8988T (cell line): ENCODE data around the gene GLIS2.

Experiments used
- DNase-seq: peaks from one replicate; pipeline ENCODE4 v3.0.0; 2011

The GLIS2 gene

DNA sequence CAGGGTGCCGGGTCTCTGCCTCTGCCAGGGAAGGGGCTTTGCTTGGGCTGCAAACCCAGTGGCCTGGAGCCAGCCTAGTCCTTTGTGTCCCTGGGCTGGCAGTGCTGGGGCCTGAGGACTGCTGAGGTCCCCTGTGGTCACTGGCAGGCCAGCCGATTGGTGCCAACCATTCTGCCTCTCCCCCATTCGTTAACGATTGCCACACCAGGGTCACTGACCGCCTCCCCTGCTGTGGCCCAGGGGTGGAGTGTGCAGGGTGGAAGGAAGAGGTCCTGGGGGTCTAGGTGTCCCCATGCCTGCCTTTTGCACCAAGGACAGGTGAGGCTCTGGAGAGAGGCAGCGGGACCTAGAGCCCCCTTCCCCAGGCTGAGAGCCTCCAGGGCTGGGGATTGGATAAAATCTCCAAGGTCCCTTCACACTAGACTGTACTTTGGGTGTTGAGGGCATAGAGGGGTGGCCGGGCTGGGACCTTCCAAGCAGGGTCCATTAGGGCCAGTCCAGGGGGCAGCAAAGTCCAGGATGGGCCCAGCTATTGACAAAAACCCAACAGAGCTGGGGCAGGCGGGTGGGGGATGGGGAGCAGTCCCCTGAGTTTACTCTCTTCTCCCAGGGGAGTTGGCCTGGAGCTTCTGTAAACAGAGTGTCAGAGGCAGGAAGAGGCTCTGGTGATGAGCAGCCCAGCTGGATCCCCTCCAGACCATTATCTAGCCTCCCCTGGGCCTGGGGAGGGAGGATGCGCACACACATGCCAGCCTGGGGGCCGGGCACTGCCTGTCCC, 56.9 kb downstream of the GLIS2 start:
- DNase-seq: no peak

DNA sequence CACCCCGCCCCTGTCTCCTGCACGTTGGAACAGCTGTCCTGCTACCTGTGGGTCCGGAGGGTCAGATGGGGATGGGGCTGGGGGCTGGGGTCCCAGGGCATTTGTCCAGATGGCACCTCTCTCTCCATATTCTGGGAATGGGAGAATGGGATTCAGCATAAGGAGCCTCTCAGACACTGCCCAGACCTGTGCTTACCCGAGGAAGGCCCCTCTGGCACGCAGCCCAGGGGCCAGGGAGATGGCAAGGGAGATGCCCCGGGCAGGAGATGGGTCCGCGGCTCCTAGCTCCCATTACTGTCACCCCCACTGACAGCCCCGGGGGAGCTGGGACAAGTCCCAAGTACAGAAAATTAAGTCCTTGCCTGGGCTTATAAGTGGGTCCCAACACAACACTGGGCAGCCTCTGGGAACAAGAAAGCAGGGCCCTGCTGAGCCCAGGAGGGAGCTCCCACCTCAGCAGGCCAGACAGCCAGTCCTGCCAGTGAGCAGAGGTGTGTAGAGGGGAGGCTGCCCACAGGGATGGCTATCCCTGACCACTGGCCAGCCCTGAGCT, 57.6 kb downstream of the GLIS2 start:
- no peak for DNase-seq

DNA sequence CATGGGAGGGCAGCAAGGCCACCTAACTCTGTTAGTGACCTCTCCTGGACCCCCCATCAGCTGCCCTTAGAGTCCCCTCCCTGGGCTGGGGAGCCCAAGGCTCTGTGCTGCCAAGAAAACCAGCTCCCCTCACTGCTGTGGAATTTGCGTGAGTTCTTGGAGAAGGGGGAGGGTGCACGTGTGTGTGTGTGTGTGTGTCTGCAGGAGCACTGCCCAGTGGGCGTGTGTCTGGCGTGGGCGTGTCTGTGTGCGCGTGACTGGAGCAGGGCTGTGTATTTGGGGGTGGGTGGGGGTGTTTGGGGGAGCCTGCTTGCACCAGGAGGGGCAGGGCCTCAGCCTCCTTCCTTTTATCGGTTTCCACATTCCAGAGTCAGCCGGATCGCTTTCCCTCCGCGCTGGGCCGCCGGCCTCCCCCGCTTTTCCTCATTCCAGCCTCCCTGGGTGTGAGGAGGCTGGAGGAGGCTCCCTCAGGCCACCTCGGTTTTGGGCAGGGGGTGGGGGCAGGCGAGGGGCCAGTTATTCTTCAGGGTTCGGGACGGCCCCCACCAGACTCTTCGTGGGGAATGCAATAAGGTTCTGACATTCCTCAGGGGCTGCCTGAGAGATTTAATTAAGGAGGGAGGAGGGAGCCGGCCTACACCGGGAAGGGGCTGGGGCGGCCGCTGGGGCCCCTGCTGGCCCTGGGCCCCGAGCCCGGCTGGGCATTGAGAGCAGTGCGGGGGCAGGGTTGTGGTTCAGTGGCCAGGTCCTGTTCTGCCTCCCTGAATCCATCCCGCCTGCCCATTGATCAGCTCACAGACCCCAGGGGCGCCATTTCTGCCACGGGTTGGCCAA, 58.3 kb downstream of the GLIS2 start:
- DNase-seq: no peak

DNA sequence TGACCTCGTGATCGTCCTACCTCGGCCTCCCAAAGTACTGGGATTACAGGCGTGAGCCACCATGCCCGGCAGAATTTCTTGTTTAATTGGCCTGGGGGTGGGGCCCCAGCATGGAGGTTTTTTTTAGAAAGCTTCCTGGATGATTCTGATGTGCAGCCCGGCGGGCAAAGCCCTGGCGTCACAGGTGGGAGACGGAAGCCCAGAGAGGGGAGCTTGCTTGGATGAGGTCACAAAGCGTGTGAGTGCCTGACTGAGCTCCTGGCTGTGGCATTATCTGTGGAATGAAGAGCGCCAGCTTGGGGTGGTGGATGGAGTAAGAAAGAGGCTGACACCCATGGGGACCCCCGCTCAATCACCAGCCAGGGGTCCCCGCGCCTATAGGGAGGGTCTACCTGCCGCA, 59.9 kb downstream of the GLIS2 start:
- DNase-seq: no peak

DNA sequence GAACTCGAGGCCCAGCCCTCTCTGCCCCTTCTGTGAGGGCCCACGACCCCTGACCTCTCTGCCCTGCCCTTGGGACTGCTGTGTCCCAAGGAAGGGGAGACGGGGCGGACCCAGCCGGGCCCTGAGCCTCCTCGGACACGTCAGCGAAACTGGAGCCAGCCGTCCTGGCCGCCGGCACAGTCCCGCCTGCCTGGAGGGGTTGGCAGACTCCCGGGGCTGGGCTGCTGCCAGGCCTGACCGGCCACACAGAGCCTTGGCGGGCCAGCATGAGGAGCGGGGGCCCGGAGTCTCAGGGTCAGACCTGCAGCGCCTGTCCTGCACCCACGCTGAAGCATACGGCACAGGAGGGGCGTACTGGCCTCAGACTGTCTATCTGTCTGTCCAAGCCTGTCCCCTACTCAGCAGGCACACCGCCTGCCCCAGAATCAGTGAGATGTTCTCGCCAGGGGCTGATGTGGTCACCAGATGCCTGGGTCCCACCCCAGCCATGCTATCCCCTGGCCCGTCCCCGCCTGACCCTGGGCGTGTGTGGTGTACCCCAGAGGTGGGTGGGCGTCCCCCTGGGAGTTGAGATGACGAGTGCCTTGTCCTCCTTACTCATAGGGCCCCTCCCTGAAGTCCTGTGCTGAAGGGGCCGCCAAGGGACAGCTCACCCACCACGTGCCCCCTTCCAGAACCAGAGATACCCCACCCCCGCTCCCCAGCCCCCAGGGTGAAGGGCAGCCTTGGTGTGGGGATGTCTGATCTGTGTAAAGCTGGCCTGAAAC, 60.4 kb downstream of the GLIS2 start:
- no peak for DNase-seq

DNA sequence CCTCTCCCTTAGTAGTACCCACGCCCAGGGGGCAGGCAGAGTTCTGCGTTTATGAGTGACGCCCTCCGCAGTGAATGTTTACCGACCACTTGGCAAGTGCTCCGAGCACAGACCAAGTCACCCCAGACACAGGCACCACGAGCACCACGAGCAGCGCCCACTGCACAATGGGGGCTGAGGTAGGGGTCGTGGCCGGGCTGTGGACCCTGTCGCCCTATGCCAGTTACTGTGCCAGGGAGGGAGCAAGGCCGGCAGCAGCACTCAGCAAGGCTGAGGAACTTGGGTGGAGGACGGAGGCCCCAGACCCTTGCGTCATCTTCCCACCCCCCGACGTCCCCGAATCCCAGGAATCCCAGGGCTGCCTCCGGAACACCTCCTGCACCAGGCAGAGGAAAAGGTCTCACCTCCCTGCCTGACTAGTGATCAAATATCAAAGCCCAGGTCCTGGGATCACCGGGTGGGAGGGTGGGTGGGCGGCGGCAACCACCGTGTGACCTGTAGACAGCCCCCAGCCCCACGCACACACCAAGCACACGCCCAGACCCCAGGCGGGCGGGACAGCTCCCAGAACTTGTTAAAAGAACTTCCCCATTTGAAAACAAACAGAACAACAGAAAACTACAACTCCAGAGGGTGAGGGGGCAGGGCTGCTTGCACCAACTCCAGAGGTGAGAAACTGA, 61.2 kb downstream of the GLIS2 start:
- no peak for DNase-seq

DNA sequence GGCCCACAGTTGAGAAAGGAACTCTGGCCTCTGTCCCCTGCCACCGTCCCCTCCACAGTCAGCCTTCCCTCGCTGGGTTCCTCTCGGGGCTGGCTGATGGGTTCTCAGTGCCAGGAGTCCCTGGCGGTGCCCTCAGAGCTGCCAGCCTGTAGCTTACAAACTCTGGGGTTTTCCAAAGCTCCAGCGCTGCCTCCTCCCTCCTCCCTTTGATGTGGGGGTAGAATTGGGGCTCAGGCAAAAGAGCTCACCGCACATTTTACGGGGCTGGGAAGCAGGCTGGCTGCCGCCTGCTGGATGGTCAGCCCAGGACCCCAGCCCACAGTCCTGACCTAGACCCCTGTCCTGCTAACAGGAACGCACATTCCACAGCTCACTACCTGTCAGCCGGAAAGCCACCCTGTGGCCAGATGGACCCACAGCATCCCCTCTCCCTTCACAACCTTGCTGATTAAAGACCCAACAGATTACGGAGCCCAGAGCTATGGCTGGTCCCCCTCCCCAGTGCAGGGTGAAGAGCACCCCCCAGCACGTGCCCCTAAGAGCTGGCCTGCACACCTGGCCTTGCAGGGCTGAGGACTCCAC, 61.8 kb downstream of the GLIS2 start:
- no peak for DNase-seq

DNA sequence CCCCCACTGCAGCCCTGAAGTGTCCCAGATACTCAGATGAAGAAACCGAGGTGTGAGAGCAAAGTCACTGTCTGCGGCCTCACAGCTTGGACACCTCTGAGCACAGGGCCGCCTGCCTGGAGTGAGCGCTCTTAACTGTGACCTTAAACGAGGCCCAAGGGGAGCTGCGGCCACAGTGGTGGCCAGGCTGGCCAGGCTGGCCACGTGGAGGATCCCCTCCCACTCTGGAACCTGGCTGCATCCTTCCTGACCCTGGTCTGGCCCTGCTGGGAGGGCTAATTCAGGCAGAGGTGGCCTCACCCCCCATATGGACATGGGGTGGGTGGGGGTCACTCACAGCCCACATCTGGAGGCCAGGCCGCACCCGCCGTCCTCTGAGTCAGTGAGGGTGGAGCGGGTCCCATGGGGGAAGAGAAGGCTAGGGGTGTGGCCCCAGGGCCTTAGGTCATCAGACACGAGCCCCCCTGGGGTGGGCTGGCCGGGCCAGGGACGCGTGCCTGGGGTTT, 62.3 kb downstream of the GLIS2 start:
- DNase-seq: no peak

DNA sequence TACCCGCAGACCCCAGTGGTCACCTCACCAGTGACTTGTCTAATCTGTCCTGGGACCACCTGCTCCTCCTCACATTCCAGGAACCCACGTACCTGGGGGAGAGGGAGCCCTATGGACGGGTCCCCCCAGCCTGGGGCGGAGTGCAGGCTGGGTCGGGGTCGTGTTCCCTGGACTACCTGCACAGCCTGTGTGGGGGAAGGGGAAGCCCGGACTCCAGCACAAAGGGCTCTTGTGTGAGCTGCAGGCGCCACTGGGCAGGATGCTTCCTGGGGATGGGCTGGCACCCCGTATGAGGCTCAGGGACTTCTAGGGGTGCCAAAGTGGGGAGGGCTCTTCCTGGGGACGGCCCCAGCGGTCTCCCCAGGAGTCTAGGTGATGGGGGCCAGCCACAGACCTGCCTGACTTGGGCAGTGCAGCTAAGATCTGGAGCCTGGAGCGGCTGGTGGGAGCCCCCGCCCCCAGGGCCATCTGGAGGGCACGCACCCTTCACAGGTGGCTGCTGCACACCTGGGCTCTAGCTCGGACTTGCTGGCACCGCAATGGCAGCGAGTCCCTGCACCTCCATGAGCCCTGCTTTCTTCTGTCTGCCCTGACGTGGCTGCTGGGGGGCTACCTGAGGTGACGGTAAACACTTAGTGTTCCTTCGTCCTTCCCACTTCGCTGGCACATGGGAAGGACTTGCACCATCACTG, 63.3 kb downstream of the GLIS2 start:
- DNase-seq: no peak

DNA sequence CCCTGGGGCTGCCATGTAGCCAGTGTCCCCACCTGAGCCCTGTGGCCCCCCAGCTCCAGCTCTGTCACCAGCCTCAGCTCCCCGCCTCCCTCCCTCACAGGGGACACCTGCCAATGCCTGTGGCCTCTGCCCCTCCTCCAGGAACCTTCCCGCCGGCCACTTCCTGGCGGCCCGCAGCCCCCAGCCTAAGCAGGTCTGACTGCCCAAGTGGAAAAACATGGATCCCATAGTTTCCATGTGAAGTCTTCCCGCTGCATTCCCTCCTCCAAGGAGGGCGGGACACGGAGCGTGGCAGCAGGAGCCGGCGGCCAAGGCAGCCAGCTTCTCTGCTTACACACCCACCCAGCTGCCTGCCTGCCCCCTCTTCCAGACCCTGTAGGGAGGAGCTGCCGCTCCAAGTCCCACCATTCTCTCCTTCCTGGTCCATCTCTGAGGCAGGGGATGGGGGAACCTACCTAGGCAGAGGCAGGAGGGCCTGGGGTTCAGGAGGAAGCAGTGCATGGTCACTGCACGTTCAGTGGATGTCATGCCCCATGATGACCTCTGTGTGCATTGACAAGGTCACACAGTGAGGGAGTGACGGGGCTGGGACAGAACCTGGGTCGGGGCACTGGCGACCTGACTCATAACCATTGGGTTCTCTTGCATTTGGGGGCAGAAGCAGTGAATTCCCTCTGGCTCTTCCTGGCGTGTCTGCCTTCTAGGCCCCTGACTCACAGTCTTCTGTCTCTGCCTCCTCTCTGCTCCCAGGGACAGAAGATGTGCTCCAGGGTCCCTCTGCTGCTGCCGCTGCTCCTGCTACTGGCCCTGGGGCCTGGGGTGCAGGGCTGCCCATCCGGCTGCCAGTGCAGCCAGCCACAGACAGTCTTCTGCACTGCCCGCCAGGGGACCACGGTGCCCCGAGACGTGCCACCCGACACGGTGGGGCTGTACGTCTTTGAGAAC, 64.5 kb downstream of the GLIS2 start:
- no peak for DNase-seq

DNA sequence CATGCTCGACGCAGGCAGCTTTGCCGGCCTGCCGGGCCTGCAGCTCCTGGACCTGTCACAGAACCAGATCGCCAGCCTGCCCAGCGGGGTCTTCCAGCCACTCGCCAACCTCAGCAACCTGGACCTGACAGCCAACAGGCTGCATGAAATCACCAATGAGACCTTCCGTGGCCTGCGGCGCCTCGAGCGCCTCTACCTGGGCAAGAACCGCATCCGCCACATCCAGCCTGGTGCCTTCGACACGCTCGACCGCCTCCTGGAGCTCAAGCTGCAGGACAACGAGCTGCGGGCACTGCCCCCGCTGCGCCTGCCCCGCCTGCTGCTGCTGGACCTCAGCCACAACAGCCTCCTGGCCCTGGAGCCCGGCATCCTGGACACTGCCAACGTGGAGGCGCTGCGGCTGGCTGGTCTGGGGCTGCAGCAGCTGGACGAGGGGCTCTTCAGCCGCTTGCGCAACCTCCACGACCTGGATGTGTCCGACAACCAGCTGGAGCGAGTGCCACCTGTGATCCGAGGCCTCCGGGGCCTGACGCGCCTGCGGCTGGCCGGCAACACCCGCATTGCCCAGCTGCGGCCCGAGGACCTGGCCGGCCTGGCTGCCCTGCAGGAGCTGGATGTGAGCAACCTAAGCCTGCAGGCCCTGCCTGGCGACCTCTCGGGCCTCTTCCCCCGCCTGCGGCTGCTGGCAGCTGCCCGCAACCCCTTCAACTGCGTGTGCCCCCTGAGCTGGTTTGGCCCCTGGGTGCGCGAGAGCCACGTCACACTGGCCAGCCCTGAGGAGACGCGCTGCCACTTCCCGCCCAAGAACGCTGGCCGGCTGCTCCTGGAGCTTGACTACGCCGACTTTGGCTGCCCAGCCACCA, 65.4 kb downstream of the GLIS2 start:
- no peak for DNase-seq

DNA sequence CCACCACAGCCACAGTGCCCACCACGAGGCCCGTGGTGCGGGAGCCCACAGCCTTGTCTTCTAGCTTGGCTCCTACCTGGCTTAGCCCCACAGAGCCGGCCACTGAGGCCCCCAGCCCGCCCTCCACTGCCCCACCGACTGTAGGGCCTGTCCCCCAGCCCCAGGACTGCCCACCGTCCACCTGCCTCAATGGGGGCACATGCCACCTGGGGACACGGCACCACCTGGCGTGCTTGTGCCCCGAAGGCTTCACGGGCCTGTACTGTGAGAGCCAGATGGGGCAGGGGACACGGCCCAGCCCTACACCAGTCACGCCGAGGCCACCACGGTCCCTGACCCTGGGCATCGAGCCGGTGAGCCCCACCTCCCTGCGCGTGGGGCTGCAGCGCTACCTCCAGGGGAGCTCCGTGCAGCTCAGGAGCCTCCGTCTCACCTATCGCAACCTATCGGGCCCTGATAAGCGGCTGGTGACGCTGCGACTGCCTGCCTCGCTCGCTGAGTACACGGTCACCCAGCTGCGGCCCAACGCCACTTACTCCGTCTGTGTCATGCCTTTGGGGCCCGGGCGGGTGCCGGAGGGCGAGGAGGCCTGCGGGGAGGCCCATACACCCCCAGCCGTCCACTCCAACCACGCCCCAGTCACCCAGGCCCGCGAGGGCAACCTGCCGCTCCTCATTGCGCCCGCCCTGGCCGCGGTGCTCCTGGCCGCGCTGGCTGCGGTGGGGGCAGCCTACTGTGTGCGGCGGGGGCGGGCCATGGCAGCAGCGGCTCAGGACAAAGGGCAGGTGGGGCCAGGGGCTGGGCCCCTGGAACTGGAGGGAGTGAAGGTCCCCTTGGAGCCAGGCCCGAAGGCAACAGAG, 66.3 kb downstream of the GLIS2 start:
- DNase-seq: no peak

DNA sequence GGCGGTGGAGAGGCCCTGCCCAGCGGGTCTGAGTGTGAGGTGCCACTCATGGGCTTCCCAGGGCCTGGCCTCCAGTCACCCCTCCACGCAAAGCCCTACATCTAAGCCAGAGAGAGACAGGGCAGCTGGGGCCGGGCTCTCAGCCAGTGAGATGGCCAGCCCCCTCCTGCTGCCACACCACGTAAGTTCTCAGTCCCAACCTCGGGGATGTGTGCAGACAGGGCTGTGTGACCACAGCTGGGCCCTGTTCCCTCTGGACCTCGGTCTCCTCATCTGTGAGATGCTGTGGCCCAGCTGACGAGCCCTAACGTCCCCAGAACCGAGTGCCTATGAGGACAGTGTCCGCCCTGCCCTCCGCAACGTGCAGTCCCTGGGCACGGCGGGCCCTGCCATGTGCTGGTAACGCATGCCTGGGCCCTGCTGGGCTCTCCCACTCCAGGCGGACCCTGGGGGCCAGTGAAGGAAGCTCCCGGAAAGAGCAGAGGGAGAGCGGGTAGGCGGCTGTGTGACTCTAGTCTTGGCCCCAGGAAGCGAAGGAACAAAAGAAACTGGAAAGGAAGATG, 67.0 kb downstream of the GLIS2 start:
- DNase-seq: no peak

DNA sequence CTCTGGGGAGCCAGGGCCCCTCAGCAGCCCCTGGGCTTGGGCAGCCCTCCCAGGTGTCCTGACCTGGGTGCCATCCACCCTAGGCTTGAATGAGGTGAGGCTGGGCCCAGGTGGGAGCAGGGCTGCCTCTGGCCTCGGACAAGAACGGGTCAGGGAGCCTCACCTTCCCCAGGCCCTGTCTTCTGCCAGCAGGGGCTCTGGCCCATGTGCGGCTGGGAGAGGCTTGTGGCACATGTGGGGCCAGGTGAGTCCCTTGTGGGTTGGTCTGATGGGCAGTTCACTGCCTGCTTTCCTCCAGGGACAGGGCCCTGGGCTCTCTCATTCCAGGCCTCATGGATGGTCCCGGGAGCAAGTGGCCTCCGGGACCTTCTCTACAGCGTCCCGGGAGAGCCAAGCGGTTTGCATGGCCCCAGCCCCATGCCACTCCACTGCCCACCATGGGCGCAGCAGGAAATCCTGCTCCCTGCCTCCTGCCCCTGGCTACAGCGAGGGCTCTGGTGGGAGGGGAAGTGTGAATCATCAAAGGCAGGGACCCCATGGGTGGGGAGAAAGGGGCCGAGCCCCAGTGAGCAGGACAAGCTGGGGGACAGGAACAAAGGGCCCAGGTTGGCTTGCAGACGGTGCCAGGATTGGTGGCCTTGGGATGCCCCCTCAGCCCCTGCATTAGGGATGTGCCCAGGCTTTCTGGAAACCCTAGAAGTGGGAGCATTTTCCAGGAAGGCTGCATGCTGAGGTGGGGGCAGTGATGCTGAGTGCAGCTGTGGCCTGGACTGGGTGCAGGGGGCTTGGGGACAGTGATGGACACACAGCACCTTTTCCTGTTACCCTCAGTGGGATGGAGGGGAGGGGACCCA, 68.0 kb downstream of the GLIS2 start:
- DNase-seq: no peak

DNA sequence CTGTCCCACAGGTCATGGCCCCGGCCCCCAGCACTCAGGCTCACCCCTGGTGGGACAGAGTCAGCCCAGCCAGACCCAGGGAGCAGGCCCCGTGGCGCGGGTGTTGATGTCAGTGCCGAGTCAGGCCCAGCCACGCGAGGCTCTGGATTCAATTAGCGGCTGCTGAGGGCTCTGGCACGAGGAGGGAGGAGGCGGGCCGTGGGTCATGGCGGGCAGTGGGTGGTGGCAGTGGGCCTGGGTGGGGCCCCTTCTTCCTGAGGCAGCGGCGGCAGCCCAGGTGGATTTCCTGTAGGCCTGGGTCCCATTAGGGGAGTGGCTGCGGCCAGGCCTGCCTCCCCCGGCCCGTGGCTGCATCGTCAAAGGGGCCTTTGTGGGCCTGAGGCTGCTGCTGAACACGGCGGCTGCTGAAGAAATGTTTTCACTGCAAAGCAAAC, 68.7 kb downstream of the GLIS2 start:
- DNase-seq: no peak

DNA sequence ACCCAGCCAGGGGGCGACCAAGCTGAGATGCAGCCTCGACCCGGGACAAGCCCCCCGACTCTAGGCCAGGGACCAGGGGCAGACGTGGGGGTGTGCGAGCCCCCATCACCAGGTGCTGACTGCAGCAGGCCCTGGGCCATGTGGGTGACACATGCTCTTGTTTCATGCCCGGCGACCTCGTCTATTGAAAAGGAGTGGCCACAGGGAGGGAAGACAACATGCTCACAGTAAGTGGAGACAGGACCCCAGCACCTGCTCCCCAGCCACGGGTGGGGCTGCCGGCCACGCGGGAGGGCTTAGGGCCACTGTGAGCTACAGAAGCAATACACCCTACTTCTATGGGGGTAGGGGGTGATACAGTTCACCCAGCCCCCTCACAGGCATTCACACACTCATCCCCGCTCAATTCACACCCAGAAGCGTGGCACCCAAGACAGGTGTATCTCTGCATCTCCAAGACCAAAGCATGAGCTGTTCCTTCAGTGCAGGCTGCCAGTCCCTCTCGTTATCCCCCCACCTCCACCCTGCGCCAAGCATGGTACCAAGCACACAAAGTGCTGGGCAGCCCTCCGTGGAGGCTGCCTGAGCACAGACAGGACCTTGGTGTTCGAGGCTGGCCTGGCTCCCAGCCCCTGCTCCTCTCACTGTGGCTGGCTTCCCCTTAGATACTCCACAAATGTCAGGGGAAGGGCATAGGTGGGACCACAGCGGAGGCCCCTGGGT, 69.4 kb downstream of the GLIS2 start:
- DNase-seq: no peak
